ENCODE data around the gene ACOT6. TPM values are rescaled to one million over a fixed set of nuclear protein-coding genes. Genes with fewer than 3 reads are reported as not detected.
A peak's percentile ranks its signal among the peaks of the same experiment; 100 is the strongest.
"Not testable (repeated sequence)": the region's sequence is repeated elsewhere in the genome, so short reads cannot be mapped to it uniquely, and the experiment has no call there.

The ACOT6 gene
- total RNA-seq, 1 donor from 2014 or later = not detected

GRCh38 chr14:73655851-73656250, 43.5 kb downstream of the ACOT6 start:
- H3K27me3 Mint-ChIP-seq = no peaks in the 10 kb centered on the region
- no peak for DNase-seq (ENCODE audit: low spot score, unreplicated experiment)
- peaks cover 5% of the 10 kb centered on the region for H3K9me3 Mint-ChIP-seq (ENCODE audit: low read depth)
- no peaks in the 10 kb centered on the region for H3K4me1 Mint-ChIP-seq (ENCODE audit: low read depth)
- TF ChIP-seq CTCF (IDR thresholded peaks at IDR 0.05; ENCODE audit: unreplicated experiment) = no peak
- H3K4me3 Mint-ChIP-seq (ENCODE audit: low read depth) = no peak overlapping the region
- H3K27ac Mint-ChIP-seq = no peak overlapping the region
- H3K36me3 Mint-ChIP-seq (ENCODE audit: insufficient read depth) = peaks cover 28% of the 10 kb centered on the region

- not testable (repeated sequence) for H3K4me3 Mint-ChIP-seq (ENCODE audit: low read depth); DNase-seq (ENCODE audit: low spot score, unreplicated experiment); H3K9me3 Mint-ChIP-seq (ENCODE audit: low read depth); H3K27me3 Mint-ChIP-seq; H3K27ac Mint-ChIP-seq
- peaks cover 15% of the 10 kb centered on the region for H3K4me1 Mint-ChIP-seq (ENCODE audit: low read depth)
- peaks cover 14% of the 10 kb centered on the region for H3K36me3 Mint-ChIP-seq (ENCODE audit: insufficient read depth)
Measured at GRCh38 chr14:73659202-73659601, 46.9 kb downstream of the ACOT6 start.

DNA sequence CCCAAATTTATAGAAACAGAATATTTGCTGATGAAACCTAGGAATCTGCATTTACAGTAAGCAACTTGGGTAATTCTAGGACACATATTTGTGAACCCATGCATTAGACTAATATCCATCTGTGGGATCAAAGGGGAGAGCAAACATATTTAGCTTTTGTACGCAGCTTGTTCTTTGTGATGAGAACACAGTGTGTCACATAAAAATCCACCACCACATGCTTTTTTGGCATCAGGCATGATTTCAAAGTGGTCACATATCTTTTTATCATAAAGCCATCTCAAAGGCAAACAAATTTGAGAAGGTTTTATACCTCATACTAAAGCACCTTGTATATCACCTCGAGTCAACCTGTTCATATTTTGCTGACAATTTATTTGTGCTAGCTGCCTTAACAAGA, 48.2 kb downstream of the ACOT6 start:
- Mint-ChIP-seq H3K27ac (no peak overlapping the region), H3K4me1 (ENCODE audit: low read depth) (peaks cover 18% of the 10 kb centered on the region), H3K4me3 (ENCODE audit: low read depth) (no peak overlapping the region), H3K36me3 (ENCODE audit: insufficient read depth) (peaks cover 12% of the 10 kb centered on the region), H3K9me3 (ENCODE audit: low read depth) (peaks cover 4% of the 10 kb centered on the region), H3K27me3 (no peaks in the 10 kb centered on the region)
- no peak for TF ChIP-seq CTCF (IDR thresholded peaks at IDR 0.05; ENCODE audit: unreplicated experiment)
- no peak for DNase-seq (ENCODE audit: low spot score, unreplicated experiment)

DNA sequence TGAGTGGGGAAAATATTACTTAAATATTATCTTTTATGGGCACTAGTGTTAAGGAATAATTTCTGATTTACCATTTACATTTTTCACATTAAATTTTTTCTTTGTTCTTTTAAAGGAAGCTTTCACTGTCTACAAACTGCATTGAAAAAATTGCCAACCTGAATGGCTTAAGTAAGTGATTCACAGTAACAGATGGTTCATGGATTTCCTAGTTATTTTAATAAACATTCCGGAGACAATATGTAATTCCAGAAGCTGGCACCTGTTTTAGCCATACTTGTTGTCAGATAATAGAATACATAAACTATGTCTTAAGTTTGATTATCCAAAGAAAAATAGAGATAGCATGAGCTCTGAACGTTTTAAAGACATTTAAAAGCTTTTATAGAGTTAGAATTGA, 49.6 kb downstream of the ACOT6 start:
- H3K36me3 Mint-ChIP-seq (ENCODE audit: insufficient read depth) = peaks cover 14% of the 10 kb centered on the region
- no peaks in the 10 kb centered on the region for H3K27me3 Mint-ChIP-seq
- peaks cover 18% of the 10 kb centered on the region for H3K4me1 Mint-ChIP-seq (ENCODE audit: low read depth)
- H3K27ac Mint-ChIP-seq = no peak overlapping the region
- no peak overlapping the region for H3K4me3 Mint-ChIP-seq (ENCODE audit: low read depth)
- DNase-seq (ENCODE audit: low spot score, unreplicated experiment) = no peak
- no peak for TF ChIP-seq CTCF (IDR thresholded peaks at IDR 0.05; ENCODE audit: unreplicated experiment)
- H3K9me3 Mint-ChIP-seq (ENCODE audit: low read depth) = peaks cover 4% of the 10 kb centered on the region

DNA sequence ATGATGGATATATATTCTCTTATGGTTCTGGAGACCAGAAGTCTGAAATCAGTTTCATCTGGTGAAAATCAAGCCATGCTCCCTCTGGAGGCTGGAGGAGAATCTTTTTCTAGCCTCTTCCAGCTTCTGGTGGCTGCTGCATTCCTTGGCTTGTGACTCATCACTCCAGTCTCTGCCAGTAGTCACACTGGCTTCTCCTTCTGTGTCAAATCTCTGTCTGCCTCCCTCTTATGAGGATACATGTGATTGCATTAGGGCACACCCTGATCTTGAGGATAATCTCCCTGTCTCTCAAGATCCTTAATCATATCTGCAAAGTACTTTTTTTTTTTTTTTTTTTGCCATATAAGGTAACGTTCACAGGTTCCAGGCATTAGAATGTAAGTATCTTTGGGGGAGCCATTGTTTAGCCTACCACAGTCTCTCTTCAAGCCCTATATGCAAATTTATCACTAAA, 50.2 kb downstream of the ACOT6 start:
- peak; percentile 28 for TF ChIP-seq CTCF (IDR thresholded peaks at IDR 0.05; ENCODE audit: unreplicated experiment)

DNA sequence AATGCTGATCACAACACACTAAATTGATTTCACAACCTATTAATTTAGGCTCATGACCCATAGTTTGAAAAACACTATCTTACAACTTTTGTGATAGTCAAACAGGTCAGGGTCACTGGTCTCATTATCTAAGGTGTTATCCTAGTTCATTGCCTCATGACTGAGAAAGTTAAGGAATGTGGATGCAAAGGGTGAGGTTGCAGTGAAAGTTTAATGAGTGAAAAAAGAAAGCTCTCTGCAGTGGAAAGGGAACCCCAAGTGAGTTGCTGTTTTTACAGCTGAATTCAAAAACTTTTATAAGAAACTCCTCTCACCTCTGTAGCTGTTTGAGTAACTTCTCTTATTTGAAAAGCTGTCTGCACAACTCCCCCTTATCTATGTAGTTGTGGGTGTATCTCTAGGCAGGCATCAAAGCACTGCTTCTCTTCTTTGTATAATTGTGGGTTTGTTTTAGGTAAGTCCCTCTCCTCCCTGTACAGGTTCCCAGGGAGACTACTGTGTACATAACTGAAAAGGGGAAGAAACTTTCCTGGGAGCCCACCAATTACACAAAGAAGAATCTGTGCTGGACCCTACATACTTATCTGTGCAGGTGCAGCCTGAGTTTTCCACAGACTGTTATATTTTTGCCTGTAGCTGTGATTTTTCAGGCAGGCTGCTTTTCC, 51.4 kb downstream of the ACOT6 start:
- no peak for TF ChIP-seq CTCF (IDR thresholded peaks at IDR 0.05; ENCODE audit: unreplicated experiment)

More for the DNA sequence above, 50.2 kb downstream of the ACOT6 start:
- H3K4me1 Mint-ChIP-seq (ENCODE audit: low read depth) = peaks cover 18% of the 10 kb centered on the region
- H3K27me3 Mint-ChIP-seq = no peaks in the 10 kb centered on the region
- no peak for DNase-seq (ENCODE audit: low spot score, unreplicated experiment)
- H3K9me3 Mint-ChIP-seq (ENCODE audit: low read depth) = peaks cover 4% of the 10 kb centered on the region
- no peak overlapping the region for H3K4me3 Mint-ChIP-seq (ENCODE audit: low read depth)
- H3K27ac Mint-ChIP-seq = peak overlapping the region; percentile 83
- H3K36me3 Mint-ChIP-seq (ENCODE audit: insufficient read depth) = peaks cover 13% of the 10 kb centered on the region

More for the DNA sequence above, 51.4 kb downstream of the ACOT6 start:
- Mint-ChIP-seq H3K4me1 (ENCODE audit: low read depth) (peaks cover 18% of the 10 kb centered on the region), H3K9me3 (ENCODE audit: low read depth) (peaks cover 4% of the 10 kb centered on the region), H3K4me3 (ENCODE audit: low read depth) (peak overlapping the region; percentile 20), H3K27ac (peak overlapping the region; percentile 94), H3K36me3 (ENCODE audit: insufficient read depth) (peaks cover 11% of the 10 kb centered on the region), H3K27me3 (no peaks in the 10 kb centered on the region)
- DNase-seq (ENCODE audit: low spot score, unreplicated experiment) = no peak
